H1 (cell line): ENCODE measurements around the gene RTEL1. TPM values are rescaled to one million over a fixed set of nuclear protein-coding genes. Genes with fewer than 3 reads are reported as not detected.

ENCODE experiments used
- CTCF ChIA-PET: fragments of 300-600 bp; sonication (Branson Sonifier 250); formaldehyde crosslinking; loops from one replicate; lab custom pipeline; 2021; ENCODE audit not compliant: partially characterized antibody; lab: Charles Lee
- POLR2A ChIA-PET: fragments of 300-600 bp; sonication (Branson Sonifier 250); formaldehyde crosslinking; loops from one replicate; lab custom pipeline; 2021; ENCODE audit warnings: inconsistent platforms; ENCODE audit not compliant: partially characterized antibody; lab: Charles Lee
- DNase-seq, 2 experiments: peaks; one replicate each; pipeline versions ENCODE4 v3.0.0 to v3.0.0-alpha.2; 2010 to 2022; ENCODE audit warnings: low spot score in 2 of 2, low read depth in 1 of 2, mixed read lengths in 1 of 2
- FAIRE-seq: peaks from 2 replicates; lab custom pipeline; 2011; peaks lifted over from hg19 to GRCh38; lab: Jason Lieb, UNC
- H2AFZ ChIP-seq: 2 replicates; pipeline ENCODE4 v1.8.1; 2012; ENCODE audit warnings: low read length, inconsistent platforms
- H2AK5ac ChIP-seq: 2 replicates; pipeline ENCODE4 v1.6.1; 2013; ENCODE audit warnings: low read depth, low read length
- H2BK120ac ChIP-seq: replicated peaks from 2 replicates; pipeline ENCODE3; 2013; ENCODE audit warnings: low read depth, low read length, inconsistent platforms
- H2BK12ac ChIP-seq: 2 replicates; pipeline ENCODE4 v1.6.1; 2013; ENCODE audit warnings: low read depth, low read length
- H2BK15ac ChIP-seq: 2 replicates; pipeline ENCODE4 v1.6.1; 2013; ENCODE audit warnings: low read length
- H2BK20ac ChIP-seq: 2 replicates; pipeline ENCODE4 v1.6.1; 2013; ENCODE audit warnings: low read length
- H2BK5ac ChIP-seq: 2 replicates; pipeline ENCODE4 v1.6.1; 2013; ENCODE audit warnings: low read depth, low read length
- H3K14ac ChIP-seq: 2 replicates; pipeline ENCODE4 v1.6.1; 2013; ENCODE audit warnings: inconsistent platforms; ENCODE audit not compliant: insufficient read length
- H3K18ac ChIP-seq: 2 replicates; pipeline ENCODE4 v1.6.1; 2013; ENCODE audit warnings: low read length; ENCODE audit errors: extremely low read depth
- H3K23ac ChIP-seq: 2 replicates; pipeline ENCODE4 v1.6.1; 2013; ENCODE audit warnings: inconsistent platforms; ENCODE audit not compliant: insufficient read length
- H3K23me2 ChIP-seq: 2 replicates; pipeline ENCODE4 v1.6.1; 2013; ENCODE audit warnings: low read depth, low read length
- H3K27ac ChIP-seq: 2 replicates; pipeline ENCODE4 v1.6.1; 2011; ENCODE audit warnings: low read depth, low read length, inconsistent platforms
- H3K27me3 ChIP-seq, 4 experiments: replicated peaks in 1 of 4; 1 replicate in 1 of 4; 2 replicates in 3 of 4; pipeline versions ENCODE4 v1.6.1 to v1.8.1; 2011 to 2013; ENCODE audit warnings: low read length in 3 of 4, mild to moderate bottlenecking in 3 of 4, inconsistent platforms in 2 of 4, mixed read lengths in 2 of 4, moderate library complexity in 1 of 4; ENCODE audit not compliant: control insufficient read depth in 3 of 4, insufficient read depth in 3 of 4; ENCODE audit errors: extremely low read depth in 1 of 4
- H3K36me3 ChIP-seq, 4 experiments: 2 replicates each; pipeline versions ENCODE4 v1.6.1 to v1.8.1; 2011 to 2013; ENCODE audit warnings: mild to moderate bottlenecking in 4 of 4, low read length in 3 of 4, moderate library complexity in 2 of 4, control low read depth in 1 of 4, inconsistent platforms in 1 of 4; ENCODE audit not compliant: insufficient read depth in 4 of 4, control insufficient read depth in 2 of 4
- H3K4ac ChIP-seq: replicated peaks from 2 replicates; pipeline ENCODE3; 2013; ENCODE audit warnings: low read length, low read depth, mixed read lengths, inconsistent platforms; ENCODE audit not compliant: insufficient read length
- H3K4me1 ChIP-seq, 4 experiments: replicated peaks in 1 of 4; 1 replicate in 1 of 4; 2 replicates in 3 of 4; pipeline versions ENCODE4 v1.6.1 to v1.8.1; 2011 to 2013; ENCODE audit warnings: low read length in 3 of 4, inconsistent platforms in 2 of 4, mixed read lengths in 1 of 4; ENCODE audit not compliant: insufficient read depth in 4 of 4, control insufficient read depth in 3 of 4
- H3K4me2 ChIP-seq, 2 experiments: 2 replicates each; pipeline versions ENCODE4 v1.6.1 to v1.8.1; 2011 to 2013; ENCODE audit warnings: low read depth in 2 of 2, low read length in 2 of 2, control low read depth in 1 of 2, inconsistent platforms in 1 of 2, mild to moderate bottlenecking in 1 of 2; ENCODE audit not compliant: insufficient read depth in 1 of 2
- H3K4me3 ChIP-seq, 4 experiments: fragments of 200-600, 300-600 bp in 1 of 4; sonication (generic), shearing (Covaris generic), sonication (Bioruptor Twin) in 1 of 4; 2 replicates each; pipeline versions ENCODE4 v1.5.1 to v1.8.1; 2011 to 2016; ENCODE audit warnings: low read length in 4 of 4, low read depth in 3 of 4, control low read depth in 2 of 4, inconsistent platforms in 2 of 4, mild to moderate bottlenecking in 2 of 4, mixed read lengths in 1 of 4, moderate library complexity in 1 of 4; ENCODE audit not compliant: insufficient read depth in 2 of 4; ENCODE audit errors: extremely low read depth in 1 of 4
- H3K56ac ChIP-seq: replicated peaks from 2 replicates; pipeline ENCODE3; 2013; ENCODE audit warnings: low read depth, mild to moderate bottlenecking, mixed read lengths, low read length, inconsistent platforms; ENCODE audit not compliant: insufficient read length
- H3K79me1 ChIP-seq: 2 replicates; pipeline ENCODE4 v1.6.1; 2013; ENCODE audit warnings: low read depth, low read length, control low read depth
- H3K79me2 ChIP-seq, 2 experiments: 2 replicates each; pipeline versions ENCODE4 v1.6.1 to v1.8.1; 2012 to 2013; ENCODE audit warnings: low read length in 2 of 2, mild to moderate bottlenecking in 2 of 2, inconsistent platforms in 1 of 2; ENCODE audit not compliant: insufficient read depth in 2 of 2, control insufficient read depth in 1 of 2
- H3K9ac ChIP-seq, 4 experiments: replicated peaks in 1 of 4; 1 replicate in 1 of 4; 2 replicates in 3 of 4; pipeline versions ENCODE4 v1.6.1 to v1.8.1; 2011 to 2013; ENCODE audit warnings: low read depth in 3 of 4, low read length in 3 of 4, control low read depth in 2 of 4, mild to moderate bottlenecking in 2 of 4, moderate library complexity in 2 of 4, inconsistent platforms in 1 of 4; ENCODE audit errors: extremely low read depth in 1 of 4
- H3K9me3 ChIP-seq, 2 experiments: 2 replicates each; pipeline versions ENCODE4 v1.6.1 to v1.8.1; 2012 to 2013; ENCODE audit warnings: mild to moderate bottlenecking in 2 of 2, moderate library complexity in 2 of 2, control low read depth in 1 of 2, inconsistent platforms in 1 of 2, low read depth in 1 of 2, low read length in 1 of 2, mixed read lengths in 1 of 2; ENCODE audit not compliant: insufficient read depth in 2 of 2
- H4K20me1 ChIP-seq, 2 experiments: replicated peaks in 1 of 2; 2 replicates each; pipeline versions ENCODE3 to v1.8.1; 2011 to 2013; ENCODE audit warnings: inconsistent platforms in 2 of 2, low read length in 2 of 2, mild to moderate bottlenecking in 1 of 2; ENCODE audit not compliant: insufficient read depth in 2 of 2, control insufficient read depth in 1 of 2
- H4K5ac ChIP-seq: 2 replicates; pipeline ENCODE4 v1.6.1; 2013; ENCODE audit warnings: low read length, low read depth, mixed read lengths, inconsistent platforms; ENCODE audit not compliant: insufficient read length
- H4K8ac ChIP-seq: 2 replicates; pipeline ENCODE4 v1.8.0; 2013; ENCODE audit warnings: mild to moderate bottlenecking, moderate library complexity, low read length, inconsistent platforms; ENCODE audit not compliant: insufficient read depth; ENCODE audit errors: extremely low read depth
- H4K91ac ChIP-seq: replicated peaks from 2 replicates; pipeline ENCODE3; 2013; ENCODE audit warnings: low read length, mixed read lengths, inconsistent platforms; ENCODE audit not compliant: insufficient read length
- ATF3 ChIP-seq: IDR thresholded peaks from 2 replicates; pipeline ENCODE4 v1.6.1; 2011; ENCODE audit warnings: low read depth, mild to moderate bottlenecking, low read length; ENCODE audit not compliant: insufficient read depth
- BACH1 ChIP-seq: IDR thresholded peaks from 2 replicates; pipeline ENCODE4 v1.6.1; 2012; ENCODE audit warnings: low read length, improper control_type of control experiment
- BRCA1 ChIP-seq: IDR thresholded peaks from 2 replicates; pipeline ENCODE4 v1.6.1; 2012; ENCODE audit warnings: low read depth, low read length, improper control_type of control experiment
- CHD2 ChIP-seq: IDR thresholded peaks from 2 replicates; pipeline ENCODE4 v1.6.1; 2012; ENCODE audit warnings: low read length, improper control_type of control experiment
- FOSL1 ChIP-seq: IDR thresholded peaks from 2 replicates; pipeline ENCODE4 v1.6.1; 2011; ENCODE audit warnings: mild to moderate bottlenecking, low read depth, low read length, moderate library complexity; ENCODE audit not compliant: insufficient read depth
- GABPA ChIP-seq: IDR thresholded peaks from 2 replicates; pipeline ENCODE4 v1.6.1; 2011; ENCODE audit warnings: mild to moderate bottlenecking, low read length, moderate library complexity, borderline replicate concordance; ENCODE audit not compliant: insufficient read depth
- KDM5A ChIP-seq: fragments of 200-600 bp; IDR thresholded peaks from 2 replicates; pipeline ENCODE4 v1.7.1; 2012; ENCODE audit warnings: mild to moderate bottlenecking, low read length, inconsistent platforms, mixed read lengths
- MAX ChIP-seq: IDR thresholded peaks from 2 replicates; pipeline ENCODE4 v1.6.1; 2012; ENCODE audit warnings: inconsistent platforms
- POLR2AphosphoS5 ChIP-seq: IDR thresholded peaks from 2 replicates; pipeline ENCODE4 v1.6.1; 2011; ENCODE audit warnings: low read depth, low read length
- POU5F1 ChIP-seq: IDR thresholded peaks from 2 replicates; pipeline ENCODE4 v1.6.1; 2011; ENCODE audit warnings: low read depth, mild to moderate bottlenecking, low read length, moderate library complexity
- SP4 ChIP-seq: IDR thresholded peaks from 2 replicates; pipeline ENCODE4 v1.6.1; 2012; ENCODE audit warnings: low read length, inconsistent platforms
- SUZ12 ChIP-seq: fragments of 200-600 bp; sonication (generic); IDR thresholded peaks from 2 replicates; pipeline ENCODE4 v1.6.1; 2012; ENCODE audit warnings: mild to moderate bottlenecking, inconsistent platforms, low read length, moderate library complexity, mixed read lengths
- WGBS, 2 experiments: shearing (Covaris generic) in 1 of 2; methylation state at CpG; one replicate each; pipeline versions ENCODE4 v1.1.6 to v1.1.7; 2013 to 2015; ENCODE audit warnings: low lambda C conversion rate in 2 of 2, mixed read lengths in 2 of 2, inconsistent platforms in 1 of 2, low coverage in 1 of 2, missing lambda C conversion rate in 1 of 2; ENCODE audit not compliant: insufficient replicate concordance in 2 of 2, insufficient coverage in 1 of 2, insufficient read length in 1 of 2; ENCODE audit errors: extremely low coverage in 1 of 2, missing lambda C conversion rate in 1 of 2; 5-methylcytosine and 5-hydroxymethylcytosine counted together
- polyA plus RNA-seq, 7 experiments: library from polyadenylated mRNA; depleted of rRNA in 3 of 7; stranded (reverse) in 5 of 7; unstranded in 2 of 7; fragments of >200 nt in 5 of 7; fragments of 200-250 nt in 2 of 7; gene quantifications; 1 replicate in 5 of 7; 2 replicates in 1 of 7; 4 replicates in 1 of 7; pipeline versions ENCODE4 v1.2.1 to v1.2.3, GENCODE V29; 2011 to 2013; ENCODE audit warnings: missing spikeins in 2 of 7, mixed read lengths in 2 of 7
- total RNA-seq: library from RNA; stranded (reverse); fragmentation: NEBNext Ultra II Directional; extraction: Animal tissue kit (Norgen Biotek cat#: 25700); gene quantifications from 2 replicates; pipeline ENCODE4 v1.2.1, GENCODE V29; 2021

The RTEL1 gene
- total and polyA plus RNA-seq, 2 of the 8 experiments (the other 6 are each of a cell fraction or from before 2014, with no cell fraction given): 16.2 to 37.1 TPM

- Histone ChIP-seq H4K20me1 (peaks cover 0 to 5% of the 10 kb centered on the region in 2 experiments), H3K4ac (no peak overlapping the region), H3K4me1 (peaks cover 0 to 16% (median 1%) of the 10 kb centered on the region in 4 experiments; a peak in 3 of 7 replicates), H3K9me3 (no peaks in the 10 kb centered on the region), H3K27me3 (no peaks in the 10 kb centered on the region), H3K79me1 (no peaks in the 10 kb centered on the region), H3K79me2 (no peaks in the 10 kb centered on the region), H2BK120ac (no peak overlapping the region), H2BK12ac (no peak overlapping the region), H3K4me3 (no peak overlapping the region), H2BK20ac (no peak overlapping the region), H4K91ac (no peak overlapping the region), H4K5ac (no peak overlapping the region), H3K27ac (no peak overlapping the region), H3K4me2 (no peak overlapping the region), H3K23me2 (peaks cover 7% of the 10 kb centered on the region; the same call in 1 of the 2 replicates), H4K8ac (no peak overlapping the region; the same call in 1 of the 2 replicates), H3K56ac (no peak overlapping the region), H2BK15ac (no peak overlapping the region), H2AK5ac (no peak overlapping the region), H3K18ac (no peak overlapping the region), H3K23ac (no peak overlapping the region), H2AFZ (no peak overlapping the region), H3K36me3 (no peaks in the 10 kb centered on the region), H2BK5ac (no peak overlapping the region), H3K14ac (no peak overlapping the region), H3K9ac (no peak overlapping the region)
- TF ChIP-seq ATF3: no peak
- no peak for TF ChIP-seq BACH1
- TF ChIP-seq POU5F1: no peak
- TF ChIP-seq POLR2AphosphoS5: no peak
- no peak for TF ChIP-seq GABPA
- TF ChIP-seq KDM5A: no peak
- TF ChIP-seq BRCA1: no peak
- no peak for TF ChIP-seq FOSL1
- no peak for TF ChIP-seq SUZ12
- no peak for TF ChIP-seq MAX
- no peak for TF ChIP-seq CHD2
- no peak for TF ChIP-seq SP4
- DNase-seq (no peak), FAIRE-seq (no peak)
- ChIA-PET POLR2A (no interaction called here), CTCF (interaction anchor here (0.5 kb wide), 1 partner anchor 346 kb away, joined by 3 read pairs; no protein-coding TSS in a partner anchor)
- WGBS, 2 experiments: 88% methylated on average over 6 of the region's 8 CpGs; no CpG with 5 or more reads in 1 of the 2 experiments
Measured at GRCh38 chr20:63640086-63640485, 18.0 kb upstream of the RTEL1 start.
